PC-9 (cell line): Measurements from ENCODE around the gene ADH7.

Source experiments
- CTCF ChIP-seq: fragments of 200-600 bp; sonication (generic); conservative IDR thresholded peaks from 2 replicates; pipeline ENCODE4 v1.6.1; 2017; ENCODE audit warnings: mixed run types, antibody characterized with exemption, mild to moderate bottlenecking, moderate library complexity
- EZH2 ChIP-seq: fragments of 200-600 bp; sonication (generic); IDR thresholded peaks from 2 replicates; pipeline ENCODE4 v1.8.0; 2017; ENCODE audit warnings: antibody characterized with exemption, low read depth

DNA sequence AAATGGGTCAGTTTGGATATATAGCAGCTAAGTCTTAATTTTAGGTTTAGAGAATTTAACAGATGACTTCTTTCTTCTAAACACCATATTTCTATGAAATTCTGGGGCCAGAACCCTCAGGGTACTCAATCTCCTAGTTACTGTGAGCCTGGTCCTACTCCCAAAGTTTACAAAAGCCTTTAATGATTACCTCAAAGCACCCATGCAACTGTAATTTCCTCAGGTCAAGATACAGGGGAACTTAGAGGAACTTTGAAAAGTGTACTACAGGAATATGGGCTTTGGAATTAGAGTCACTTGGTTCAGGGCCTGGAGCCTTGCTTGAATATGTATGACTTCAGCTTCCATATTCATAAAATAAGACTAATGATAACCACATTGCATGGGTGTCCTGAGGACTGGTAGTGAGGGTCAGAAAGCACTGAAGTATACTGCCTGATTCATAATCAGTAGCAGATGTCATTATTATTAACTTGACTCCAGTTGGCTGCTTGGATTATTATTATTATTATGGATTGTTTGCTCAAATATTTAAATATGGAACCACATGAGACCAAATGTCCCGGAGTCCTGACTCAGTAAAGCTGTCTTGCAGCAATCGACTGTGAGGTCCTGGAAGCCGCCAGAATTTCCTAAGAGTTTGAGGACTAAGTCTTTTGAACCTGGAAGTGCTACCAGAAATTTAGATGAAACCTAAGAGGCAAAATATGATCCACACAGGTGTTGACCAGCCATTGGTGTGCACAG is 2.0 kb upstream of the ADH7 start:
- TF ChIP-seq CTCF (no peak), EZH2 (no peak)
